GM12878 (cell line): Measurements from ENCODE around the gene C10orf143.

Experiments
- POLR2A ChIP-seq: IDR thresholded peaks from 2 replicates; pipeline ENCODE4 v1.6.1; 2011; ENCODE audit warnings: low read depth, mild to moderate bottlenecking, low read length
- TF ChIP-seq, protein P1 (sequence below): IDR thresholded peaks from 2 replicates; pipeline ENCODE4 v1.6.1; 2011; ENCODE audit warnings: low read depth, low read length, improper control_type of control experiment, borderline replicate concordance
- TF ChIP-seq, protein P2 (sequence below): IDR thresholded peaks from 2 replicates; pipeline ENCODE4 v1.6.1; 2012; ENCODE audit warnings: low read depth, low read length, improper control_type of control experiment

DNA sequence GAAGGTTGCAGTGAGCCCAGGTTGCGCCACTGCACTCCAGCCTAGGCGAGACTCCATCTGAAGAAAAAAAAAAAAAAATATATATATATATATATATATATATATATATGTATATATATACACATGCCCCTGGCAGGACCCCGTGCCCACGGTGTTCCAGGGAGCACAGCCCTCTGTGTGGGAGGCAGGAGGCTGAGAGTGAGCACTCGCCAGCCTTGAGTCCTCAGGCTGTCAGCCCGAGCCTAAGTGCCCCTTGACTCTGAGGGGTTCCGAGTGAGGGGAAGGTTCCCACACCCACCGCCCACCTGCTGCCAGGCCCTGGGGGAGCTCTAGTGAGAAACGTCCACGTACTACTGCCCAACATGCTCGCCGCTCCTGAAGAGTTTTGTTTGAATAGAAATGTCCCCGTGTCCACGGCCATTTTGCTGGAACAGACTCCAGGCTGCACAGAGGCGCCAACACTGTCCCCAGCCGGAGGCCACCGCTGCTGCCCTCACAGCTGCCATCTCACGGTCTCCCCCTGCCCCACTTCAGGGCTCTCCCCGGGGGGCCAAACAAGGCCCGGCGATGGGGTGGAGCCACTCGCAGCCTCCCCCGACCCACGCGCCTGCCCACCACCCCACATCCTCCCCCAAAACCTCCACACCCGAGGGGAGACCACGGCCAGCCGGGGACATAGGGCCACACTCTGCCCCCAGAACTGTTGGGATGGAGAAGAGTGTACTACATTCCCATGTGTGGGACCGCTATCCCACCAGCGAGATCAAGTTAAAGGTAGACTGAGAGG lies 83.8 kb downstream of the C10orf143 start:
- TF ChIP-seq, protein P1, sequence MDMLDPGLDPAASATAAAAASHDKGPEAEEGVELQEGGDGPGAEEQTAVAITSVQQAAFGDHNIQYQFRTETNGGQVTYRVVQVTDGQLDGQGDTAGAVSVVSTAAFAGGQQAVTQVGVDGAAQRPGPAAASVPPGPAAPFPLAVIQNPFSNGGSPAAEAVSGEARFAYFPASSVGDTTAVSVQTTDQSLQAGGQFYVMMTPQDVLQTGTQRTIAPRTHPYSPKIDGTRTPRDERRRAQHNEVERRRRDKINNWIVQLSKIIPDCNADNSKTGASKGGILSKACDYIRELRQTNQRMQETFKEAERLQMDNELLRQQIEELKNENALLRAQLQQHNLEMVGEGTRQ: no peak
- TF ChIP-seq, protein P2, sequence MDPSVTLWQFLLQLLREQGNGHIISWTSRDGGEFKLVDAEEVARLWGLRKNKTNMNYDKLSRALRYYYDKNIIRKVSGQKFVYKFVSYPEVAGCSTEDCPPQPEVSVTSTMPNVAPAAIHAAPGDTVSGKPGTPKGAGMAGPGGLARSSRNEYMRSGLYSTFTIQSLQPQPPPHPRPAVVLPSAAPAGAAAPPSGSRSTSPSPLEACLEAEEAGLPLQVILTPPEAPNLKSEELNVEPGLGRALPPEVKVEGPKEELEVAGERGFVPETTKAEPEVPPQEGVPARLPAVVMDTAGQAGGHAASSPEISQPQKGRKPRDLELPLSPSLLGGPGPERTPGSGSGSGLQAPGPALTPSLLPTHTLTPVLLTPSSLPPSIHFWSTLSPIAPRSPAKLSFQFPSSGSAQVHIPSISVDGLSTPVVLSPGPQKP: no peak
- TF ChIP-seq POLR2A: no peak
